SU-DHL-6 (cell line): Measurements from ENCODE around the gene SLC18A3.

ENCODE experiments used
- H2AFZ ChIP-seq: fragments of 200-600 bp; sonication (generic); 2 replicates; pipeline ENCODE4 v1.6.1; 2014; ENCODE audit warnings: low read depth, mild to moderate bottlenecking, moderate library complexity, mixed read lengths, antibody characterized with exemption, low read length; ENCODE audit not compliant: severe bottlenecking
- H3F3A ChIP-seq: fragments of 200-600 bp; shearing (Covaris generic); 2 replicates; pipeline ENCODE4 v1.6.0; 2016; ENCODE audit warnings: antibody characterized with exemption, mild to moderate bottlenecking; ENCODE audit not compliant: insufficient read depth
- H3K27ac ChIP-seq: fragments of 200-600 bp; sonication (generic); 2 replicates; pipeline ENCODE4 v1.5.1; 2016; ENCODE audit warnings: low read depth, mild to moderate bottlenecking, low read length, moderate library complexity, mixed read lengths
- H3K27me3 ChIP-seq: fragments of 200-600 bp; sonication (generic), shearing (Covaris generic); 2 replicates; pipeline ENCODE4 v1.6.0; 2014; ENCODE audit warnings: mild to moderate bottlenecking, low read length
- H3K36me3 ChIP-seq: fragments of 200-600 bp; sonication (generic); 2 replicates; pipeline ENCODE4 v1.6.1; 2014; ENCODE audit warnings: mild to moderate bottlenecking, low read length, mixed read lengths
- H3K4me2 ChIP-seq: fragments of 300-600, 200-600 bp; shearing (Covaris generic), sonication (generic); 2 replicates; pipeline ENCODE4 v1.6.0; 2014; ENCODE audit warnings: low read length, low read depth, mild to moderate bottlenecking; ENCODE audit not compliant: poor library complexity, severe bottlenecking
- H3K4me3 ChIP-seq: fragments of 200-600 bp; sonication (generic); 2 replicates; pipeline ENCODE4 v1.5.1; 2014; ENCODE audit warnings: antibody characterized with exemption, low read length, mild to moderate bottlenecking, mixed read lengths; ENCODE audit not compliant: insufficient read depth, poor library complexity, severe bottlenecking
- H3K79me2 ChIP-seq: fragments of 200-600 bp; sonication (generic); 2 replicates; pipeline ENCODE4 v1.6.1; 2014; ENCODE audit warnings: mild to moderate bottlenecking, low read length, moderate library complexity; ENCODE audit not compliant: insufficient read depth
- H3K9ac ChIP-seq: fragments of 200-600 bp; sonication (generic); 2 replicates; pipeline ENCODE4 v1.7.0; 2014; ENCODE audit warnings: mild to moderate bottlenecking, low read length
- H3K9me2 ChIP-seq: fragments of 200-600 bp; sonication (generic); replicated peaks from 2 replicates; pipeline ENCODE4 v1.6.1; 2014; ENCODE audit warnings: low read length; ENCODE audit not compliant: insufficient read depth
- H3K9me3 ChIP-seq: fragments of 200-600 bp; sonication (generic); 2 replicates; pipeline ENCODE4 v1.6.1; 2014; ENCODE audit warnings: low read length, mixed read lengths; ENCODE audit not compliant: insufficient read depth
- H4K20me1 ChIP-seq: fragments of 200-600 bp; sonication (generic); 2 replicates; pipeline ENCODE4 v1.6.1; 2014; ENCODE audit warnings: low read depth, mild to moderate bottlenecking, antibody characterized with exemption, low read length, moderate library complexity, mixed read lengths
- CTCF ChIP-seq: fragments of 200-600 bp; sonication (generic); IDR thresholded peaks from one replicate; pipeline ENCODE4 v1.5.1; 2017; ENCODE audit warnings: antibody characterized with exemption, mild to moderate bottlenecking, low read length, moderate library complexity; ENCODE audit not compliant: insufficient read depth, poor library complexity, severe bottlenecking
- EZH2phosphoT487 ChIP-seq: fragments of 200-600 bp; sonication (generic), shearing (Covaris generic); conservative IDR thresholded peaks from 2 replicates; pipeline ENCODE4 v1.6.1; 2018; ENCODE audit warnings: mild to moderate bottlenecking, antibody characterized with exemption, low read length, moderate library complexity, mixed read lengths

Gene SLC18A3

GRCh38 chr10:49619613-49620012 is 9.5 kb downstream of the SLC18A3 start:
- H3K36me3 ChIP-seq: no peaks in the 10 kb centered on the region
- no peaks in the 10 kb centered on the region for H3K9me2 ChIP-seq
- H3K9ac ChIP-seq: no peak overlapping the region
- H4K20me1 ChIP-seq: no peaks in the 10 kb centered on the region
- TF ChIP-seq CTCF: no peak
- TF ChIP-seq EZH2phosphoT487: no peak
- no peaks in the 10 kb centered on the region for H3F3A ChIP-seq
- H3K9me3 ChIP-seq: no peaks in the 10 kb centered on the region
- no peak overlapping the region for H2AFZ ChIP-seq
- no peak overlapping the region for H3K4me2 ChIP-seq
- no peak overlapping the region for H3K27ac ChIP-seq
- H3K79me2 ChIP-seq: no peaks in the 10 kb centered on the region
- no peak overlapping the region for H3K4me3 ChIP-seq
- no peaks in the 10 kb centered on the region for H3K27me3 ChIP-seq

GRCh38 chr10:49620286-49620810 is 10.2 kb downstream of the SLC18A3 start:
- Histone ChIP-seq H3K36me3 (no peaks in the 10 kb centered on the region), H3K79me2 (no peaks in the 10 kb centered on the region), H2AFZ (no peak overlapping the region), H3K4me2 (no peak overlapping the region), H3K27me3 (no peaks in the 10 kb centered on the region), H4K20me1 (no peaks in the 10 kb centered on the region), H3K9me2 (no peaks in the 10 kb centered on the region), H3K9me3 (no peaks in the 10 kb centered on the region), H3K27ac (no peak overlapping the region), H3K4me3 (no peak overlapping the region), H3K9ac (no peak overlapping the region), H3F3A (no peaks in the 10 kb centered on the region)
- TF ChIP-seq EZH2phosphoT487: no peak
- TF ChIP-seq CTCF: no peak

- Histone ChIP-seq H3K9me3 (no peaks in the 10 kb centered on the region), H3K9me2 (no peaks in the 10 kb centered on the region), H3K4me2 (no peak overlapping the region), H3K27ac (no peak overlapping the region), H3K36me3 (no peaks in the 10 kb centered on the region), H3K4me3 (no peak overlapping the region), H3K27me3 (no peaks in the 10 kb centered on the region), H2AFZ (no peak overlapping the region), H4K20me1 (no peaks in the 10 kb centered on the region), H3F3A (no peaks in the 10 kb centered on the region), H3K9ac (no peak overlapping the region), H3K79me2 (no peaks in the 10 kb centered on the region)
- TF ChIP-seq CTCF (no peak), EZH2phosphoT487 (no peak)
These were observed 10.8 kb downstream of the SLC18A3 start for GRCh38 chr10:49620841-49621378.
